H1 (cell line): ENCODE results near the gene GPR85. TPM values are rescaled to one million over a fixed set of nuclear protein-coding genes. Genes with fewer than 3 reads are reported as not detected.

ENCODE experiments used
- CTCF ChIA-PET: fragments of 300-600 bp; sonication (Branson Sonifier 250); formaldehyde crosslinking; loops from one replicate; lab custom pipeline; 2021; ENCODE audit not compliant: partially characterized antibody; lab: Charles Lee
- POLR2A ChIA-PET: fragments of 300-600 bp; sonication (Branson Sonifier 250); formaldehyde crosslinking; loops from one replicate; lab custom pipeline; 2021; ENCODE audit warnings: inconsistent platforms; ENCODE audit not compliant: partially characterized antibody; lab: Charles Lee
- DNase-seq, 2 experiments: peaks; one replicate each; pipeline versions ENCODE4 v3.0.0 to v3.0.0-alpha.2; 2010 to 2022; ENCODE audit warnings: low spot score in 2 of 2, low read depth in 1 of 2, mixed read lengths in 1 of 2
- FAIRE-seq: peaks from 2 replicates; lab custom pipeline; 2011; peaks lifted over from hg19 to GRCh38; lab: Jason Lieb, UNC
- H2AFZ ChIP-seq: 2 replicates; pipeline ENCODE4 v1.8.1; 2012; ENCODE audit warnings: low read length, inconsistent platforms
- H2AK5ac ChIP-seq: 2 replicates; pipeline ENCODE4 v1.6.1; 2013; ENCODE audit warnings: low read depth, low read length
- H2BK120ac ChIP-seq: replicated peaks from 2 replicates; pipeline ENCODE3; 2013; ENCODE audit warnings: low read depth, low read length, inconsistent platforms
- H2BK12ac ChIP-seq: 2 replicates; pipeline ENCODE4 v1.6.1; 2013; ENCODE audit warnings: low read depth, low read length
- H2BK15ac ChIP-seq: 2 replicates; pipeline ENCODE4 v1.6.1; 2013; ENCODE audit warnings: low read length
- H2BK20ac ChIP-seq: 2 replicates; pipeline ENCODE4 v1.6.1; 2013; ENCODE audit warnings: low read length
- H2BK5ac ChIP-seq: 2 replicates; pipeline ENCODE4 v1.6.1; 2013; ENCODE audit warnings: low read depth, low read length
- H3K14ac ChIP-seq: 2 replicates; pipeline ENCODE4 v1.6.1; 2013; ENCODE audit warnings: inconsistent platforms; ENCODE audit not compliant: insufficient read length
- H3K18ac ChIP-seq: 2 replicates; pipeline ENCODE4 v1.6.1; 2013; ENCODE audit warnings: low read length; ENCODE audit errors: extremely low read depth
- H3K23ac ChIP-seq: 2 replicates; pipeline ENCODE4 v1.6.1; 2013; ENCODE audit warnings: inconsistent platforms; ENCODE audit not compliant: insufficient read length
- H3K23me2 ChIP-seq: 2 replicates; pipeline ENCODE4 v1.6.1; 2013; ENCODE audit warnings: low read depth, low read length
- H3K27ac ChIP-seq: 2 replicates; pipeline ENCODE4 v1.6.1; 2011; ENCODE audit warnings: low read depth, low read length, inconsistent platforms
- H3K27me3 ChIP-seq, 4 experiments: replicated peaks in 1 of 4; 1 replicate in 1 of 4; 2 replicates in 3 of 4; pipeline versions ENCODE4 v1.6.1 to v1.8.1; 2011 to 2013; ENCODE audit warnings: low read length in 3 of 4, mild to moderate bottlenecking in 3 of 4, inconsistent platforms in 2 of 4, mixed read lengths in 2 of 4, moderate library complexity in 1 of 4; ENCODE audit not compliant: control insufficient read depth in 3 of 4, insufficient read depth in 3 of 4; ENCODE audit errors: extremely low read depth in 1 of 4
- H3K36me3 ChIP-seq, 4 experiments: 2 replicates each; pipeline versions ENCODE4 v1.6.1 to v1.8.1; 2011 to 2013; ENCODE audit warnings: mild to moderate bottlenecking in 4 of 4, low read length in 3 of 4, moderate library complexity in 2 of 4, control low read depth in 1 of 4, inconsistent platforms in 1 of 4; ENCODE audit not compliant: insufficient read depth in 4 of 4, control insufficient read depth in 2 of 4
- H3K4ac ChIP-seq: replicated peaks from 2 replicates; pipeline ENCODE3; 2013; ENCODE audit warnings: low read length, low read depth, mixed read lengths, inconsistent platforms; ENCODE audit not compliant: insufficient read length
- H3K4me1 ChIP-seq, 4 experiments: replicated peaks in 1 of 4; 1 replicate in 1 of 4; 2 replicates in 3 of 4; pipeline versions ENCODE4 v1.6.1 to v1.8.1; 2011 to 2013; ENCODE audit warnings: low read length in 3 of 4, inconsistent platforms in 2 of 4, mixed read lengths in 1 of 4; ENCODE audit not compliant: insufficient read depth in 4 of 4, control insufficient read depth in 3 of 4
- H3K4me2 ChIP-seq, 2 experiments: 2 replicates each; pipeline versions ENCODE4 v1.6.1 to v1.8.1; 2011 to 2013; ENCODE audit warnings: low read depth in 2 of 2, low read length in 2 of 2, control low read depth in 1 of 2, inconsistent platforms in 1 of 2, mild to moderate bottlenecking in 1 of 2; ENCODE audit not compliant: insufficient read depth in 1 of 2
- H3K4me3 ChIP-seq, 4 experiments: fragments of 200-600, 300-600 bp in 1 of 4; sonication (generic), shearing (Covaris generic), sonication (Bioruptor Twin) in 1 of 4; 2 replicates each; pipeline versions ENCODE4 v1.5.1 to v1.8.1; 2011 to 2016; ENCODE audit warnings: low read length in 4 of 4, low read depth in 3 of 4, control low read depth in 2 of 4, inconsistent platforms in 2 of 4, mild to moderate bottlenecking in 2 of 4, mixed read lengths in 1 of 4, moderate library complexity in 1 of 4; ENCODE audit not compliant: insufficient read depth in 2 of 4; ENCODE audit errors: extremely low read depth in 1 of 4
- H3K56ac ChIP-seq: replicated peaks from 2 replicates; pipeline ENCODE3; 2013; ENCODE audit warnings: low read depth, mild to moderate bottlenecking, mixed read lengths, low read length, inconsistent platforms; ENCODE audit not compliant: insufficient read length
- H3K79me1 ChIP-seq: 2 replicates; pipeline ENCODE4 v1.6.1; 2013; ENCODE audit warnings: low read depth, low read length, control low read depth
- H3K79me2 ChIP-seq, 2 experiments: 2 replicates each; pipeline versions ENCODE4 v1.6.1 to v1.8.1; 2012 to 2013; ENCODE audit warnings: low read length in 2 of 2, mild to moderate bottlenecking in 2 of 2, inconsistent platforms in 1 of 2; ENCODE audit not compliant: insufficient read depth in 2 of 2, control insufficient read depth in 1 of 2
- H3K9ac ChIP-seq, 4 experiments: replicated peaks in 1 of 4; 1 replicate in 1 of 4; 2 replicates in 3 of 4; pipeline versions ENCODE4 v1.6.1 to v1.8.1; 2011 to 2013; ENCODE audit warnings: low read depth in 3 of 4, low read length in 3 of 4, control low read depth in 2 of 4, mild to moderate bottlenecking in 2 of 4, moderate library complexity in 2 of 4, inconsistent platforms in 1 of 4; ENCODE audit errors: extremely low read depth in 1 of 4
- H3K9me3 ChIP-seq, 2 experiments: 2 replicates each; pipeline versions ENCODE4 v1.6.1 to v1.8.1; 2012 to 2013; ENCODE audit warnings: mild to moderate bottlenecking in 2 of 2, moderate library complexity in 2 of 2, control low read depth in 1 of 2, inconsistent platforms in 1 of 2, low read depth in 1 of 2, low read length in 1 of 2, mixed read lengths in 1 of 2; ENCODE audit not compliant: insufficient read depth in 2 of 2
- H4K20me1 ChIP-seq, 2 experiments: replicated peaks in 1 of 2; 2 replicates each; pipeline versions ENCODE3 to v1.8.1; 2011 to 2013; ENCODE audit warnings: inconsistent platforms in 2 of 2, low read length in 2 of 2, mild to moderate bottlenecking in 1 of 2; ENCODE audit not compliant: insufficient read depth in 2 of 2, control insufficient read depth in 1 of 2
- H4K5ac ChIP-seq: 2 replicates; pipeline ENCODE4 v1.6.1; 2013; ENCODE audit warnings: low read length, low read depth, mixed read lengths, inconsistent platforms; ENCODE audit not compliant: insufficient read length
- H4K8ac ChIP-seq: 2 replicates; pipeline ENCODE4 v1.8.0; 2013; ENCODE audit warnings: mild to moderate bottlenecking, moderate library complexity, low read length, inconsistent platforms; ENCODE audit not compliant: insufficient read depth; ENCODE audit errors: extremely low read depth
- H4K91ac ChIP-seq: replicated peaks from 2 replicates; pipeline ENCODE3; 2013; ENCODE audit warnings: low read length, mixed read lengths, inconsistent platforms; ENCODE audit not compliant: insufficient read length
- ASH2L ChIP-seq: fragments of 200-600, 300-600 bp; sonication (generic); IDR thresholded peaks from one replicate; pipeline ENCODE4 v1.7.1; 2017; ENCODE audit warnings: low read length
- CTBP2 ChIP-seq: IDR thresholded peaks from 2 replicates; pipeline ENCODE4 v1.7.0; 2011; ENCODE audit warnings: borderline replicate concordance, mild to moderate bottlenecking, moderate library complexity, mixed read lengths, low read length; ENCODE audit not compliant: insufficient read depth, insufficient read length
- EGR1 ChIP-seq: IDR thresholded peaks from 2 replicates; pipeline ENCODE4 v1.6.1; 2011; ENCODE audit warnings: low read depth, low read length, borderline replicate concordance
- EP300 ChIP-seq, 2 experiments: IDR thresholded peaks; 1 replicate in 1 of 2; 2 replicates in 1 of 2; pipeline ENCODE4 v1.6.1; 2011 to 2012; ENCODE audit warnings: low read depth in 2 of 2, low read length in 2 of 2, mild to moderate bottlenecking in 2 of 2, borderline replicate concordance in 1 of 2, inconsistent platforms in 1 of 2, moderate library complexity in 1 of 2
- NANOG ChIP-seq: IDR thresholded peaks from 2 replicates; pipeline ENCODE4 v1.6.1; 2011; ENCODE audit warnings: low read length, low read depth, mild to moderate bottlenecking, inconsistent platforms; ENCODE audit not compliant: insufficient read depth, poor library complexity, severe bottlenecking
- POLR2A ChIP-seq, 2 experiments: IDR thresholded peaks; 1 replicate in 1 of 2; 2 replicates in 1 of 2; pipeline ENCODE4 v1.6.1; 2011; ENCODE audit warnings: low read depth in 2 of 2, low read length in 2 of 2, mild to moderate bottlenecking in 2 of 2; ENCODE audit errors: control extremely low read depth in 1 of 2
- POLR2AphosphoS5 ChIP-seq: IDR thresholded peaks from 2 replicates; pipeline ENCODE4 v1.6.1; 2011; ENCODE audit warnings: low read depth, low read length
- RBBP5 ChIP-seq: IDR thresholded peaks from 2 replicates; pipeline ENCODE4 v1.7.1; 2012; ENCODE audit warnings: low read depth, mild to moderate bottlenecking, inconsistent platforms, low read length, moderate library complexity, borderline replicate concordance
- SP1 ChIP-seq: IDR thresholded peaks from 2 replicates; pipeline ENCODE4 v1.6.1; 2011; ENCODE audit warnings: low read depth, low read length
- SP2 ChIP-seq: IDR thresholded peaks from 2 replicates; pipeline ENCODE4 v1.6.1; 2012; ENCODE audit warnings: mild to moderate bottlenecking, low read length, inconsistent platforms
- TAF7 ChIP-seq: optimal IDR thresholded peaks from 2 replicates; pipeline ENCODE3; 2011; ENCODE audit warnings: low read depth, mild to moderate bottlenecking, inconsistent platforms, low read length, moderate library complexity, borderline replicate concordance
- TCF12 ChIP-seq: IDR thresholded peaks from 2 replicates; pipeline ENCODE4 v1.6.1; 2011; ENCODE audit warnings: low read depth, mild to moderate bottlenecking, low read length
- TEAD4 ChIP-seq: IDR thresholded peaks from 2 replicates; pipeline ENCODE4 v1.6.1; 2012; ENCODE audit warnings: low read depth, low read length, inconsistent platforms, mixed read lengths
- WGBS, 2 experiments: shearing (Covaris generic) in 1 of 2; methylation state at CpG; one replicate each; pipeline versions ENCODE4 v1.1.6 to v1.1.7; 2013 to 2015; ENCODE audit warnings: low lambda C conversion rate in 2 of 2, mixed read lengths in 2 of 2, inconsistent platforms in 1 of 2, low coverage in 1 of 2, missing lambda C conversion rate in 1 of 2; ENCODE audit not compliant: insufficient replicate concordance in 2 of 2, insufficient coverage in 1 of 2, insufficient read length in 1 of 2; ENCODE audit errors: extremely low coverage in 1 of 2, missing lambda C conversion rate in 1 of 2; 5-methylcytosine and 5-hydroxymethylcytosine counted together
- polyA plus RNA-seq, 7 experiments: library from polyadenylated mRNA; depleted of rRNA in 3 of 7; stranded (reverse) in 5 of 7; unstranded in 2 of 7; fragments of >200 nt in 5 of 7; fragments of 200-250 nt in 2 of 7; gene quantifications; 1 replicate in 5 of 7; 2 replicates in 1 of 7; 4 replicates in 1 of 7; pipeline versions ENCODE4 v1.2.1 to v1.2.3, GENCODE V29; 2011 to 2013; ENCODE audit warnings: missing spikeins in 2 of 7, mixed read lengths in 2 of 7
- total RNA-seq: library from RNA; stranded (reverse); fragmentation: NEBNext Ultra II Directional; extraction: Animal tissue kit (Norgen Biotek cat#: 25700); gene quantifications from 2 replicates; pipeline ENCODE4 v1.2.1, GENCODE V29; 2021

The GPR85 gene
- total and polyA plus RNA-seq, 2 of the 8 experiments (the other 6 are each of a cell fraction or from before 2014, with no cell fraction given): 0.11 to 0.20 TPM

GRCh38 chr7:113099284-113099919 lies 12.8 kb upstream of the GPR85 start:
- Histone ChIP-seq H3K23ac (no peak overlapping the region), H3K4me1 (no peaks in the 10 kb centered on the region), H2BK20ac (no peak overlapping the region), H2AK5ac (no peak overlapping the region), H4K20me1 (no peaks in the 10 kb centered on the region), H2AFZ (no peak overlapping the region), H4K91ac (no peak overlapping the region), H2BK12ac (no peak overlapping the region), H3K4ac (no peak overlapping the region), H4K8ac (no peak overlapping the region), H3K4me2 (peak overlapping the region in 1 of 2 experiments; percentile 39; a peak in 3 of 4 replicates), H3K14ac (no peak overlapping the region), H3K27me3 (peaks cover 0 to 1% (median 0%) of the 10 kb centered on the region in 4 experiments; a peak in 3 of 7 replicates), H3K9ac (no peak overlapping the region), H2BK15ac (no peak overlapping the region), H4K5ac (no peak overlapping the region), H3K27ac (no peak overlapping the region), H3K9me3 (no peaks in the 10 kb centered on the region), H2BK120ac (no peak overlapping the region), H3K79me2 (no peaks in the 10 kb centered on the region), H3K4me3 (no peak overlapping the region), H3K36me3 (no peaks in the 10 kb centered on the region), H3K56ac (no peak overlapping the region), H3K18ac (no peak overlapping the region), H3K79me1 (no peaks in the 10 kb centered on the region), H3K23me2 (no peaks in the 10 kb centered on the region; the same call in 1 of the 2 replicates), H2BK5ac (no peak overlapping the region)
- 86% methylated on average over 3 of the region's 3 CpGs; no CpG with 5 or more reads in 1 of the 2 experiments for WGBS, 2 experiments
- ChIA-PET POLR2A (interaction anchor here (0.7 kb wide), 1 partner anchor 648 kb away, joined by 4 read pairs; no protein-coding TSS in a partner anchor), CTCF (interaction anchor here (1.0 to 1.4 kb wide), 2 partner anchors 15 to 19 kb away, joined by 3 to 5 read pairs; partner anchors contain the start of gene SMIM30)
- DNase-seq (no peak), FAIRE-seq (peak; percentile 90)
- TF ChIP-seq TEAD4 (peak; percentile 85), POLR2AphosphoS5 (no peak), CTBP2 (no peak), TAF7 (no peak), ASH2L (peak; percentile 61), SP2 (no peak), RBBP5 (peak; percentile 48; the same call in 1 of the 2 replicates), EP300 (IDR thresholded peaks at IDR 0.05; ENCODE audit: borderline replicate concordance in 1 of 2, low read depth in 2 of 2, low read length in 2 of 2) (0 out of 3 replicates have a peak, but pooled peaks of 1 of the 2 experiments have one; percentile 9), SP1 (peak; percentile 89), POLR2A (IDR thresholded peaks at IDR 0.05; ENCODE audit: control extremely low read depth in 1 of 2, low read depth in 2 of 2, low read length in 2 of 2) (no peak), NANOG (no peak), EGR1 (no peak), TCF12 (0 out of 2 replicates have a peak, but pooled peaks have one; percentile 70)
